ENCODE results near the gene IL17RC.
"Not testable (repeated sequence)": the region's sequence is repeated elsewhere in the genome, so short reads cannot be mapped to it uniquely, and the experiment has no call there.

Gene IL17RC

DNA sequence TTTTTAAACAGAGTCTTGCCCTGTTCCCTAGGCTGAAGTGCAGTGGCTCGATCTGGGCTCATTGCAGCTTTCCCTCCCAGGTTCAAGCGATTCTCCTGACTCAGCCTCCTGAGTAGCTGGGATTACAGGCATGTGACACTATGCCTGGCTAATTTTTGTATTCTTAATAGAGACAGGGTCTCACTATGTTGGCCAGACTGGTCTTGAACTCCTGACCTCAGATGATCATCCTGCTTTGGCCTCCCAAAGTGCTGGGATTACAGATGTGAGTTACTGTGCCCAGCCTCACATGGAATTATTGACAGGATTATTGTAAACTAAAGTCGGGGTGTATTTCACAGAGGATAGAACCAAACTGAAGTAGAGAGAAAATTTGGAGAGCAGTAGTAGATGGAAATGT lies 21.2 kb upstream of the IL17RC start:
- DNase-seq (ENCODE audit: low spot score): not testable (repeated sequence)

DNA sequence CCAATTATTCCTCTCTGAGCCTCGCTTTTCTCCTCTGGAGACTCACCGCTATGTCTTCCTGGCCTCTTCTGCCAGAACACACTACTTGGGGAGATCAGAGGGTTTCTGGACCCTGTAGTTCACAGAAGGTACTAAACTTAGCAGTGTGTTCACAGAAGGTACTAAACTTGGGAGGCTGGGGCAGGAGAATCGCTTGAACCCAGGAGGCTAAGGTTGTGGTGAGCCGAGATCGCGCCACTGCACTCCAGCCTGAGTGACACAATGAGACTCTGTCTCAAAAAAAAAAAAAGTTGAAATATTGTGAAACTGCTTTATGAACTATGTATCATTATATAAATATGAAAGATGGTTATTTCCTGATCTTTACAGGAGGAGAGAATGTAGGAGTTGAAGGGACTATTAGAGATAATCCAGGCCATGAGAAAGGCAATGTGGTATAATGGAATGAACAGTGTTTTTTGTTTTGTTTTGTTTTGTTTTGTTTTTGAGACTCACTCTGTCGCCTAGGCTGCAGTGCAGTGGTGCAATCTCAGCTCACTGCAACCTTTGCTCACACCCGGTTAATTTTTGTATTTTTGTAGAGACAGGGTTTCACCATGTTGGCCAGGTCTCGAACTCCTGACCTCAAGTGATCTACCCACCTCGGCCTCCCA lies 20.0 kb upstream of the IL17RC start:
- DNase-seq (ENCODE audit: low spot score): not testable (repeated sequence)

DNA sequence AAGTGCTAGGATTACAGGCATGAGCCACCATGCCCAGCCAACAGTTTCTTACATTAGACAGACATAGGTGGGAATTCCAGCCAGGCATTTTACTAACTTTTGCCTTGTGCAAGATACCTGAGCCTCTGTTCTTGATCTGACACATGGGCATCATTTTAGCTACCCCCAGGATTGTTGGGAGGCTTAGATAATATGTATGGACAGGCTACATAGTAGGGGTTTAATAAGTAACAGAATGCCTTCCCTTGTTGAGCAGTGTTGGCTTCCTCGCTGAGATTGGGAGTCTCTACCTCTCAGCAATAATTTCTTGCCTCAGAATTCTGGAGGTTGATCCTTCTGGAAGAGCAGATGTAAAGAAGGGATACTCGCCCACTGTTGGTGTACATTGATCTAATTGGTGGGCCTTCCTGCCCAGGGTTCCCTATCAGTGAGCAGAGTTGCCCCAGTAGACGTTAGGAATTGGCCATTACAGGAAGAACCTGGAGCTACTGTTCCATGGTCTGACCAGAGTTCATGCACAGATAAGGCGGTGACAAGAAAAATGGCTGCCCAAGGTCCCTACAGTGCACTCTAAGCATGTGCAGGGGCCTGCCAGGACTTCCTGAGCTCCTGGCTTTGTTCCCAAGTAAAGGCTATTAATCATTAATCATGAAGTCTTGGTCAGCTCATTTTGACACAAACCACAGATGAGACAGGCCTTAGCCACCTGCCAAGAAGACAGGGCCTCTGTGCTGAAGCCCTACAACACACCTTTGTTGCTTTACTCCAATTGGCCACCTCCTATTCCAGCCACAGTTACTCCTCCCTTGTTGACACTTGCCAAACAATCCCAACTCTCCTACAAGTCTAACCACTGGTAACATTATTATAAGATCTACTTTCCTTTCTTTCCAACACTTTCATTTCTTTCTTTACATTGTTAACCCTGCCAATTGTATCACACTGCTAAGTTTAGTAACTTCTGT lies 19.2 kb upstream of the IL17RC start:
- peak; percentile 65 for DNase-seq (ENCODE audit: low spot score)

DNA sequence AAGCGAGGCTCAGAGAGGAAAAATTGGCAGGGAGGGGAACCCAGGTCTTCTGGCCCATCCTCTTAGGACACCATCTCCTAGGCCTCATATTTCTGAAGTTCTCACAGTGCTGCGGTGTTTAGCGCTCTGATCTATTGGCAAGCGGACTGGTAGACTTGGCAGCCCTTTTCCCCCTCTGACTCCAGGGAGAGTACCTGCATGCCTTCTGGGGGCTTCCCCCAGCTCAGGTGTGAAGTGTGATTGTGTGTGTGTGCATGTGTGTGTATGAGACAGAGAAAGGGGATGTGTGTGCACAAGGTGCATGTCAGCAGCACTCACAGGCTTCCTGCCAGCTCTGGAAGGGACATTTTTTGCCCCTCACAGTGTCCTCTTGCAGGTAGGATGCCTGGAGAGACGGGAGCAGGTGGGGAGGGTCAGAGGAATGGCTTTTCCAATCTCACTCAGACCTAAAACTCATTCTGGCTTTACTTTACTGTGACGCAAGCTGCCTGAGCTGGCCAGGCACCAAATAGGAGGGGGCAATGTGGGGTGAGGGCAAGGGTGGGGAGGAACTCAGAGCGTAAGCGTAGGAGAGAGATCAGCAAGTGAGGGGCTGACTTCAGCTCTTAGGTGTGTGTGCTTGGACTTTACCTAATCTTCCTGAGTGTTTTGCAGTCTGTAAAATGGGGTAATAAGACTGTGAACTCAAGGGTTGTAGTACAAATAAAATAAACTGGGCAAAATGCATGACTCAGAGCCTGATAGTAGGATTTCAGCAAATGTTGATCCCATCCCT lies 18.2 kb upstream of the IL17RC start:
- DNase-seq (ENCODE audit: low spot score): no peak

DNA sequence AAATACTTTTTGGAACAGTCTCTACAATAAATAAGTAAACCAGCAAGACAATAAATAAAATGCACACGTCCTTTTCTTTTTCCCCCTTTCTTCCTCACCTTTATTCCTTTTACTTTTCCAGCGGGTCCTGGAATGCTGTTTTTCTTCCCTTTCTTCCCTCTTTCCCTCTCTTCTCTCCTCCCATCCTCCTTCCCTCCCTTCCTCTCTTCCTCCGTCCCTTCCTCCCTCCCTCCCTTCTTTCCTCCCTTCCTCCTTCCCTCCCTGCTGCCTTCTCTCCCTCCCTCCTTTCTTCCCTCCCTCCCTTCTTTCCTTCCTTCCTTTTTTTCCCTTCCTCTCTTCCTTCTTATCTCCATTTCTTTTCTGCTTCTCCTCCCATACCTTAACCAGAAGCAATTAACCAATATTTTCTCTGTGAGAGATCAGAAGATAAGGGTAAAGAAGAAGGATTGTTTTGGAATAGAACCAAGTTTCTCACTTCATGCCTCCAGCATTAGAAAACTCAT lies 17.6 kb upstream of the IL17RC start:
- DNase-seq (ENCODE audit: low spot score): no peak

DNA sequence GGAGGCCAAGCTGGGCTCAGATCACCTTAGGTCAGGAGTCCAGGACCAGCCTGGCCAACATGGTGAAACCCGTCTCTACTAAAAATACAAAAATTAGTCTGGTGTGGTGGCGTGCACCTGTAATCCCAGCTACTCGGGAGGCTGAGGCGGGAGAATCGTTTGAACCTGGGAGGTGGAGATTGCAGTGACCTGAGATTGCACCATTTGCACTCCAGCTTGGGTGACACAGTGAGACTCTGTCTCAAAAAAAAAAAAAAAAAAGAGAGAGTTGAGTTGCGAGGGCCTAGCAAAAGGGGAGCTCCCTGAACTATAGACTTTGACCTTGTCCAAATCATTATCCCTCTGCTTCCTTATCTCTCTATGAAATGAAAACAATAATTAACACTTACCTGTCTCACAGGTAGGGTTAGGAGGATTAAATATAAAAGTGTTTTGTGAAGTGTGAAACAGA lies 15.9 kb upstream of the IL17RC start:
- not testable (repeated sequence) for DNase-seq (ENCODE audit: low spot score)

DNA sequence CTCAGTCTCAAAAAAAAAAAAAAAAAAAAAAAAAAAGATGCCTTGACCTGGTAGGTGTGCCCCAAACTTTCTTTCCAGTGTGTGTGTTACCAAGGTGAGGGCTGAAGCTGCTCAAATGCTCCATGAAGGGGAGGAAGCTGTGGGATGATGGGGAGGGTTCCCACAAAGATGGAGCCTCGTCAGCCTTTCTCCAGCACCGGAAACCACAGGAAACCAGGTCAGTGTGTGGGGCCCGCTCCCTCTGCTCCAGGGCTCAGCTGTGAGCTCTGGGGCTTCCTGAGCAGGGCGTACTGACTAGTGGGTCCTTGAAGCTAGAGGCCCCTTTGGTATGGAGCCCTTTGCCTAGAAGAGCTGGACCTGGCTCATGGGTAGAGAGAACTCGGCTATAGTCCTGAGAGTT lies 14.9 kb upstream of the IL17RC start:
- DNase-seq (ENCODE audit: low spot score): no peak

DNA sequence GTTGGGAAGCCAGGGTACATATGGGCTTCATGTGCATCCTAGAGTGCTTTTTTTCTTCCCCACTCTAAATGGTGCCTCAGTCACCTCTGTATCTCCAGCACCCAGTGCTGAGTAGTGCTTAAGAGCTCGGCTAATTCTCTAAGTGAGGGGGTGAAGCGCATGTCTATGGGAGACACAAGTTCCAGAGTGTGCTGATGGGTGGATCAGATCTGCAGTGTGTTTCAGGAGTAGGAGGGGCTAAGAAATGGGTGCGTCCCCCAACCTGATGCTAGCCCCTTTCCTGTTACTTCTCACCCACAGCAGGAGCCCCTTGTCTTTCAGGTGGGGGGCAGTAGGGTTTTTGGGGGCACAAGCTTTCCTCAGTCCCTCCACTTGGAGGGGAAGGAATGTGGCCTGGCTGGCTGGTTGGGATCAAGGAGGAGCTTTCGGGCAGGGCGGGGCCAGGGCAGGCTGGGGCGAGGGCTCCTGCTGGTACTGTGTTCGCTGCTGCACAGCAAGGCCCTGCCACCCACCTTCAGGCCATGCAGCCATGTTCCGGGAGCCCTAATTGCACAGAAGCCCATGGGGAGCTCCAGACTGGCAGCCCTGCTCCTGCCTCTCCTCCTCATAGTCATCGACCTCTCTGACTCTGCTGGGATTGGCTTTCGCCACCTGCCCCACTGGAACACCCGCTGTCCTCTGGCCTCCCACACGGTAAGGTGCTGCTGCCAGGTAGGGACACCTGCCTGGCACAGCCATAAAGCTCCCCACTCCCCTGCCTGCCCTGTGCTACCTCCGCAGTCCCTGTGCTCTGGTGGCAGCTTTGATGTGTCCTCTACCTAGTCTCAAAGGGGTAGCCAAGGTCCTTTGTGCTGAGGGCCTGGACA lies 14.3 kb upstream of the IL17RC start, which contains the start of gene IL17RE:
IL17RE (plus strand) TSS at position 477 of the 866 bp plus-strand sequence; CDS start at position 562, 85 bp downstream.
- DNase-seq (ENCODE audit: low spot score): no peak

DNA sequence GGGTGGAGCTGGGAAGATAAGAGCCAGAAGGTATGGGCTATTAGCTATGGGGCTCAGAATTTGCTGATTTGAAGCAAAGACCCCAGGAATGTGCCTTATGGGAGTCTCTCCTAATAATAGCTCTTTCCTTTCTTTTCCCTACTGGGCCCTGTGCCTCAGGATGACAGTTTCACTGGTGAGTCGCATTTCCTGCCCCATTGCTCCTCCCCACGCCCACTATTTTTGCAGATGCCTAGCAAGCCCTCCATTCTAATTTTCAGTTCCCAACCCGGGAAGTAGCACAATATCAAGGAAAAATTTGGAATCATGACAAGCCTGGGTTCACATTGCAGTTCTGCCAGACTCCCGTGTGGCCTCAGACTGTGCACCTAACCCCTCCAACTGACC lies 13.7 kb upstream of the IL17RC start:
- DNase-seq (ENCODE audit: low spot score): peak; percentile 77

DNA sequence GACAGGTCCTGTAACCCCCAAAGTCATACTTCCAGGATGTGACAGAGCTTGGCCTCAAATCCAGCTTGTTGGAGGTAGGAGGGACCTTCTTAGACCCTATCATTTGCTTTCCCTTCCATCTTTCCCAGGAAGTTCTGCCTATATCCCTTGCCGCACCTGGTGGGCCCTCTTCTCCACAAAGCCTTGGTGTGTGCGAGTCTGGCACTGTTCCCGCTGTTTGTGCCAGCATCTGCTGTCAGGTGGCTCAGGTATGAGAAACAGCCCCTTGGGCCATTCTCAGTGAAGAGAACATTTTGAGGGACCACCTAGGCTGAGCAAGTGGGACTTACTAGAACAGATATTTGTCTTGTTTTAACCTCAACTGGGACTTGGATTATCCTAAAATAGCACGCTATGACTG lies 13.0 kb upstream of the IL17RC start:
- no peak for DNase-seq (ENCODE audit: low spot score)

DNA sequence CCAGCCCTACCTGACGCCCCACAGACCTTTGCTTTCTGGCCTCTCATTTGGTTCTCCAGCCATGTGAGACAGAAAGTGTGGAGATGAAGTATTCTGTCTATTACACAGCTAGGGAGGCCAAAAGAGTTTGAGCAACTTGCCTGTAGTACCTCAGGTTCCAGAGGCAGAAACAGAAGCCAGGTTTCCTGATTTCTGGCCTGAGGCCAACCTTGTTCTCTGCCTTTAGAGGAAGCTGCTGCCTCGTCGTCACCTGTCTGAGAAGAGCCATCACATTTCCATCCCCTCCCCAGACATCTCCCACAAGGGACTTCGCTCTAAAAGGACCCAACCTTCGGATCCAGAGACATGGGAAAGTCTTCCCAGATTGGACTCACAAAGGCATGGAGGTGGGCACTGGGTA lies 10.4 kb upstream of the IL17RC start:
- DNase-seq (ENCODE audit: low spot score): no peak

DNA sequence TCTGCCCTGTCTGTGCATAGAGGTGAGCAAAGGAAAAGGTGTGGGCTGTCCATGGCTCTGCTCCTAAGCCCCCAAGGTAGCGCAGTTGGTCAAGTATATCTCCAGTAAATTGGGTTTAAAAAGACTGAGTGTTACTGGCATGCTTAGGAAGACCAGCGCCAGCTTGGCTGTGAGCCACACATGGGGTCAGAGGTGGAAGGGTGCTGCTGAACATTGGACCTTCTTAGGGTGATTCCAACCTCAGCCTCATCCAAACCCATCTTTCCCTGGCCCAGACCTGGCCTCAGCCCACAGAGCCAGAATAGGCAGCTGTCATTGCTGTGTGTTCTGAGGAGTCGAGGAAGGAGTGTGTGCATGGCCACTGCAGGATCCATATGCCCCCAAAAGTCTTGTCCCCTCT lies 8.6 kb upstream of the IL17RC start:
- DNase-seq (ENCODE audit: low spot score): no peak

DNA sequence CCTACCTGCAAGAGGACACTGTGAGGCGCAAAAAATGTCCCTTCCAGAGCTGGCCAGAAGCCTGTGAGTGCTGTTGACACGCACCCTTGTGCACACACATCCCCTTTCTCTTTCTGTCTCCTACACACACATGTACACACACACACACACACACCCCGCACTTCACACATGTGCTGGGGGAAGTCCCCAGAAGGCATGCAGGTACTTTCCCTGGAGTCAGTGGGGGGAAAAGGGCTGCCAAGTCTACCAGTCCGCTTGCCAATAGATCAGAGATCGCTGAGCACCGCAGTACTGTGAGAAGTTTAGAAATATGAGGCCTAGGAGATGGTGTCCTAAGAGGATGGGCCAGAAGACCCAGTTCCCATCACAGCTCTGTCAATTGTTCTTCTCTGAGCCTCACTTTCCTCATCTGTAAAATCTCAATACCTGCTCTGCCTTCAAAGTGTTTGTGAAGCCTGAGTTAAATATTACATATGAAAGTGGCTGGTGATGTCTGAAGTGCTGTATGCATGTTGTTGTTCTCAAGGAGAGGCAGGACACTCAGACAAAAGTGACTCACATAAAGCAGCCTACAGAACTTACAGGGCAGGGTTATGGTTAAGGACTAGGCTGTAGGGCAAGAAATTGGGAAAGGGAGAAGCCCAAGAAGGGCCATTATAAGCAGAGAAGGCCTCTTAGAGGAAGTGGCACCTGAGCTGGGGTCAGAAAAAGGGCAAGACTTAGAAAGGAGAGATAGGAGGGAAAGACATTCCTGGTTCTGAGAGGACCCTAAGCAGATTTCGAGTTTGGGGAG lies 7.5 kb upstream of the IL17RC start:
- no peak for DNase-seq (ENCODE audit: low spot score)

DNA sequence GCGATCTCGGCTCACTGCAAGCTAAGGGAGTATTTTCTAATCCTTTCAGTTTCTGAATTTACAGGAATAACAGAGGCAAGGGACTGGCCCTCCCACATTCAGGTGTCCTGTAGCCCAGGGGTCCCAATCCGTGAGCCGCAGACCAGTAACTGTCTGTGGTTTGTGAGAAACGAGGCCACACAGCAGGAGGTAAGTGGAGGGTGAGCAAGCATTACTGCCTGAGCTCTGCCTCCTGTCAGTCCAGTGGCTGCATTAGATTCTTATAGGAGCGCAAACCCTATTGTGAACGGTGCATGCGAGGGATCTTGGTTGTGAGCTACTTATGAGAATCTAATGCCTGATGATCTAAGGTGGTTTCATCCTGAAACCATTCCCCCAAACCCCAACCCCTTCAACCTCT lies 5.0 kb upstream of the IL17RC start:
- DNase-seq (ENCODE audit: low spot score): no peak

DNA sequence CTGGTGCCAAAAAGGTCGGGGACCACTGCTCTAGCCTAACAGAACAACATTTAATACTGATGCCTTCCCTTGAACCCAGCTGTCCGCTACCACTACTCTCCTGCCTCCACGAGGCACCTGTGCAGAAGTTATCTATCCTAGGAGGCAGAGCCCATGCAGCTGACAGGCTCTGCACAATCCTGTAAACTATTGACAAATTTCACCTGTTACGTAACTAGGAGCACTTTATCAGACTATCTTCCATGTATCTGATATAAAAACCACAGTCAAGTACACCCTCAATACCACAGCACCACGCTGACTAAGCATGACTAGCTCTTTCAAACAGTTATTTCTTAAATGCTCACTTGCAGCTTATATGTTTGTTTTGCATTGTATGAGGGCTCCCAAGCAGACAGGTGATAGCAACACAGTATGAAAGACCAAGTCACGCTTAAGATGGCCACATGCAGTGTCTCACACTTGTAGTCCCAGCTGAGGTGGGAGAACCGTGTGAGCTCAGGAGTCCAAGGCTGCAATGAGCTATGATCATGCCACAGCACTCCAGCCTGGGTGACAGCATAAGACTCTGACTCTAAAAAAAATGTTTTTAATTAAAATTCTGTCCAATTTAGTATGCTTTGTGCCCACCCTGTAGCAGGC lies 4.5 kb upstream of the IL17RC start:
- DNase-seq (ENCODE audit: low spot score): peak; percentile 35

DNA sequence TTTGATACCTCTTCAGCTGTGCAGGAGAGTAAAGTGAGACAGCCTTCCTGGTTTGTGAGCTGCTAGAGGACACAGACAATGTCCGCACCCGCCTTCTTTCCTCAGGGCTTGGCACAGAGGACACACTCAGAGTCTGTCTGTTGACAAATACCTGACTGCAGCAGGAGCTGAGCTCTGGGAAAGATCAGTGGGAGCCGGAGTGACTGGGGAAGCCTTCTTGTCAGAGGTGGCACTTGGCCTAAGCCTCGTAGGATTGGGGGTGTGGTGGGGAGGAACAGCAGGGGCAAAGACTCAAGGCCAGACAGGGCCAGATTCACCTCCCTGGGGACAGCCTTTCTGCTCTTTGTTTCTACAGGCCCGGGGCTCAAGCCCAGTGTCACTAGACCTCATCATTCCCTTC lies 3.3 kb upstream of the IL17RC start:
- no peak for DNase-seq (ENCODE audit: low spot score)

DNA sequence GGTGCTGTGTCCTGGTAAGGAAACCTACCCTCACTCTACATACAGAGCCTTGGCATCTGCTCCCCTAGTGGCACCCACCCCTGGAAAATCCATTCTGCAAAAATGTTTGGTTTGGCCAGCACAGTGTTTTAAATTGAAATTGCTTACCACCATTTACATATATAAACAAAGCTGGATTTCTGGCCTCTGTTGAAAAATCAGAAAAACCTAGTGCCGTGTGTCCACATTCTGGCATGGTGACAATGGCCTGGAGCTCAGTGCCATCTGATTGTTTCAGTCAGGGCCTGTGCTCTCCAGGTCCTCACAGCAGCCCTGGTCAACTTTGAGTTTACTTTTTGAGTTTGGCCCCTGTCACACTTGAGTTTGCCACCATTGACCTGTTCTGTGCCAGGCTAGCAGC lies 2.9 kb upstream of the IL17RC start:
- no peak for DNase-seq (ENCODE audit: low spot score)

DNA sequence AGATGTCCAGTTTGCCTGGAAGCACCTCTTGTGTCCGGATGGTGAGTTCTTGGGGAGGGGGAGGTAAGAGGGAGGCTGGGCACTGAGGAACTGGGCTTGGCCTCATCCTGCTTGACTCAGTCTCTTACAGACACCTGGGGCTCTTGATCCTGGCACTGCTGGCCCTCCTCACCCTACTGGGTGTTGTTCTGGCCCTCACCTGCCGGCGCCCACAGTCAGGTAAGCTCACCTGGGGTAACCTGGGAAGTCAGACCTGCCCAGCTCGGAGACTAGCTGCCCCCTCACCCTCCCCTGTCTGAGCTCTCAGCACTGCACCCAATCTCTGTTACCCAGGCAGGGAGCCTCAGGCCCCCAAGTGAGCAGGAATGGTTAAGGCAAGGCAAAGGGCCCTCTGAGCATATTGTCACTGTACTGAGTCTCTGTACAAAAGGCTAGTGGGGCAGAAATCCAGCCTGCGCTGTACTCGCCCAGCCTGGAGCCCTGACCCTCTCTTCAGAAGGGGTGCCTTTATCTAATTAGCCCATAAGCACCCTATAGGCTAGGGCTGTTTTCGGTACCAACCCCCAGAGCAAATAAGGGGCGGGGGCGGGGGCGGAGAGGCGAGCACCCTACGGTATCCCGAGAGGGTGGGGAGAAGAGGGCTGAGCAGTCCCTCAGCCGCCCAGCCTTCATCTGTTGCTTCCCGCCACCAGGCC lies 2.2 kb upstream of the IL17RC start:
- peak; percentile 58 for DNase-seq (ENCODE audit: low spot score)
